Activated CD4-positive, alpha-beta memory T cell treated with anti-CD3 and anti-CD28 coated beads, Interleukin-2, amount 10 ng/mL, durations not matched to agents 7 days and 5 days (primary cell): ENCODE results near the gene KRCC1. TPM values are rescaled to one million over a fixed set of nuclear protein-coding genes. Genes with fewer than 3 reads are reported as not detected.
A peak's percentile ranks its signal among the peaks of the same experiment; 100 is the strongest.

ENCODE experiments used
- CTCF ChIA-PET: fragments of 350-600 bp; sonication (Branson Sonifier 250); formaldehyde crosslinking; loops from one replicate; lab custom pipeline; 2021; ENCODE audit warnings: antibody characterized with exemption, inconsistent platforms; lab: Charles Lee
- POLR2A ChIA-PET: fragments of 350-600 bp; sonication (Branson Sonifier 250); formaldehyde crosslinking; loops from one replicate; lab custom pipeline; 2021; ENCODE audit warnings: antibody characterized with exemption; lab: Charles Lee
- DNase-seq: peaks from one replicate; pipeline ENCODE4 v3.0.0-alpha.2; 2020
- H3K27ac Mint-ChIP-seq: one replicate; pipeline ENCODE4 v1.8.0; 2021; ENCODE audit warnings: mild to moderate bottlenecking, mixed read lengths
- H3K27me3 Mint-ChIP-seq: one replicate; pipeline ENCODE4 v1.8.0; 2021; ENCODE audit warnings: mixed read lengths
- H3K36me3 Mint-ChIP-seq: one replicate; pipeline ENCODE4 v1.8.0; 2021; ENCODE audit warnings: low read depth, mixed read lengths
- H3K4me1 Mint-ChIP-seq: one replicate; pipeline ENCODE4 v1.8.0; 2021; ENCODE audit warnings: mixed read lengths
- H3K4me3 Mint-ChIP-seq: one replicate; pipeline ENCODE4 v1.8.0; 2021; ENCODE audit warnings: mild to moderate bottlenecking, mixed read lengths
- H3K9me3 Mint-ChIP-seq: one replicate; pipeline ENCODE4 v1.8.0; 2021; ENCODE audit warnings: mixed read lengths
- total RNA-seq, 2 experiments: library from RNA; stranded (reverse); gene quantifications; one replicate each; pipeline ENCODE4 v1.2.3, GENCODE V29; 2021

KRCC1 gene
- 10 to 100 TPM; 18.8 to 19.1 TPM for total RNA-seq

GRCh38 chr2:88055371-88056128 is at the start of gene KRCC1:
Gene KRCC1 (minus strand): TSS chr2:88055783. CDS start chr2:88028563, 27,220 bp downstream.
- POLR2A ChIA-PET: interaction anchor here (0.7 to 4.1 kb wide), 8 partner anchors 9 to 572 kb away, joined by 4 to 73 read pairs (median 4); partner anchors contain the start of genes EIF2AK3 and RNU2-63P
- Mint-ChIP-seq H3K36me3 (peaks cover 24% of the 10 kb centered on the region), H3K9me3 (no peaks in the 10 kb centered on the region), H3K4me3 (peak within 1 kb of the TSS; percentile 93), H3K27me3 (no peaks in the 10 kb centered on the region), H3K4me1 (peaks cover 38% of the 10 kb centered on the region), H3K27ac (peak within 1 kb of the TSS; percentile 84)
- CTCF ChIA-PET: no interaction called here
- DNase-seq: peak; percentile 95

- no peaks in the 10 kb centered on the region for H3K9me3 Mint-ChIP-seq
These were observed 44.9 kb upstream of the KRCC1 start for GRCh38 chr2:88100489-88100858.

GRCh38 chr2:88099798-88100488 is 44.4 kb upstream of the KRCC1 start:
- Mint-ChIP-seq H3K4me3 (no peak overlapping the region), H3K36me3 (no peaks in the 10 kb centered on the region), H3K9me3 (no peaks in the 10 kb centered on the region), H3K27ac (no peak overlapping the region), H3K27me3 (peaks cover 1% of the 10 kb centered on the region), H3K4me1 (no peaks in the 10 kb centered on the region)
- CTCF ChIA-PET: no interaction called here
- no peak for DNase-seq
- POLR2A ChIA-PET: no interaction called here

More at GRCh38 chr2:88100489-88100858, 44.9 kb upstream of the KRCC1 start:
- peaks cover 1% of the 10 kb centered on the region for H3K27me3 Mint-ChIP-seq
- H3K4me3 Mint-ChIP-seq: no peak overlapping the region
- ChIA-PET CTCF (no interaction called here), POLR2A (no interaction called here)
- H3K4me1 Mint-ChIP-seq: no peaks in the 10 kb centered on the region
- DNase-seq: no peak
- H3K27ac Mint-ChIP-seq: no peak overlapping the region
- no peaks in the 10 kb centered on the region for H3K36me3 Mint-ChIP-seq

GRCh38 chr2:88098558-88098900 is 42.9 kb upstream of the KRCC1 start:
- Mint-ChIP-seq H3K36me3 (no peaks in the 10 kb centered on the region), H3K27me3 (peaks cover 3% of the 10 kb centered on the region), H3K4me3 (no peak overlapping the region), H3K27ac (no peak overlapping the region), H3K9me3 (no peaks in the 10 kb centered on the region), H3K4me1 (no peaks in the 10 kb centered on the region)
- no peak for DNase-seq
- CTCF ChIA-PET: no interaction called here
- POLR2A ChIA-PET: no interaction called here

GRCh38 chr2:88097891-88098557 is 42.4 kb upstream of the KRCC1 start:
- POLR2A ChIA-PET: no interaction called here
- Mint-ChIP-seq H3K4me1 (no peaks in the 10 kb centered on the region), H3K36me3 (no peaks in the 10 kb centered on the region), H3K27me3 (peaks cover 1% of the 10 kb centered on the region), H3K27ac (no peak overlapping the region), H3K9me3 (no peaks in the 10 kb centered on the region), H3K4me3 (no peak overlapping the region)
- no peak for DNase-seq
- CTCF ChIA-PET: no interaction called here

- Mint-ChIP-seq H3K36me3 (no peaks in the 10 kb centered on the region), H3K9me3 (no peaks in the 10 kb centered on the region), H3K27ac (no peak overlapping the region), H3K4me1 (no peaks in the 10 kb centered on the region), H3K27me3 (peaks cover 1% of the 10 kb centered on the region), H3K4me3 (no peak overlapping the region)
- no peak for DNase-seq
- ChIA-PET CTCF (no interaction called here), POLR2A (no interaction called here)
These were observed 41.6 kb upstream of the KRCC1 start for GRCh38 chr2:88097192-88097591.

GRCh38 chr2:88096708-88097107 is 41.1 kb upstream of the KRCC1 start:
- no peaks in the 10 kb centered on the region for H3K4me1 Mint-ChIP-seq
- no peak overlapping the region for H3K27ac Mint-ChIP-seq
- peaks cover 1% of the 10 kb centered on the region for H3K27me3 Mint-ChIP-seq
- H3K36me3 Mint-ChIP-seq: no peaks in the 10 kb centered on the region
- no peaks in the 10 kb centered on the region for H3K9me3 Mint-ChIP-seq
- no peak for DNase-seq
- H3K4me3 Mint-ChIP-seq: no peak overlapping the region
- ChIA-PET CTCF (interaction anchor here (0.7 to 1.4 kb wide), 2 partner anchors 15 to 36 kb away, joined by 3 to 4 read pairs; no protein-coding TSS in a partner anchor), POLR2A (no interaction called here)

- CTCF ChIA-PET: no interaction called here
- DNase-seq: no peak
- H3K4me3 Mint-ChIP-seq: no peak overlapping the region
- POLR2A ChIA-PET: no interaction called here
- H3K36me3 Mint-ChIP-seq: no peaks in the 10 kb centered on the region
- peaks cover 2% of the 10 kb centered on the region for H3K4me1 Mint-ChIP-seq
- H3K27me3 Mint-ChIP-seq: peaks cover 1% of the 10 kb centered on the region
- no peaks in the 10 kb centered on the region for H3K9me3 Mint-ChIP-seq
- no peak overlapping the region for H3K27ac Mint-ChIP-seq
These were observed 39.4 kb upstream of the KRCC1 start for GRCh38 chr2:88095022-88095421.

GRCh38 chr2:88092773-88093172 is 37.2 kb upstream of the KRCC1 start:
- Mint-ChIP-seq H3K4me1 (peaks cover 2% of the 10 kb centered on the region), H3K27me3 (peaks cover 1% of the 10 kb centered on the region), H3K27ac (no peak overlapping the region), H3K36me3 (no peaks in the 10 kb centered on the region), H3K4me3 (no peak overlapping the region), H3K9me3 (no peaks in the 10 kb centered on the region)
- ChIA-PET CTCF (interaction anchor here (2.1 kb wide), 1 partner anchor 32 kb away, joined by 5 read pairs; no protein-coding TSS in a partner anchor), POLR2A (no interaction called here)
- no peak for DNase-seq

GRCh38 chr2:88091943-88092342 is 36.4 kb upstream of the KRCC1 start:
- Mint-ChIP-seq H3K27ac (no peak overlapping the region), H3K9me3 (no peaks in the 10 kb centered on the region), H3K4me1 (peaks cover 2% of the 10 kb centered on the region), H3K4me3 (no peak overlapping the region), H3K36me3 (no peaks in the 10 kb centered on the region), H3K27me3 (peaks cover 1% of the 10 kb centered on the region)
- no peak for DNase-seq
- POLR2A ChIA-PET: no interaction called here
- CTCF ChIA-PET: interaction anchor here (2.1 kb wide), 1 partner anchor 31 kb away, joined by 5 read pairs; no protein-coding TSS in a partner anchor

GRCh38 chr2:88090446-88091283 is 35.1 kb upstream of the KRCC1 start:
- no peak overlapping the region for H3K27ac Mint-ChIP-seq
- DNase-seq: no peak
- ChIA-PET POLR2A (no interaction called here), CTCF (interaction anchor here (2.1 kb wide), 1 partner anchor 30 kb away, joined by 5 read pairs; no protein-coding TSS in a partner anchor)
- no peaks in the 10 kb centered on the region for H3K9me3 Mint-ChIP-seq
- peaks cover 2% of the 10 kb centered on the region for H3K4me1 Mint-ChIP-seq
- peaks cover 1% of the 10 kb centered on the region for H3K27me3 Mint-ChIP-seq
- no peaks in the 10 kb centered on the region for H3K36me3 Mint-ChIP-seq
- no peak overlapping the region for H3K4me3 Mint-ChIP-seq

GRCh38 chr2:88088999-88089398 is 33.4 kb upstream of the KRCC1 start:
- no peak overlapping the region for H3K4me3 Mint-ChIP-seq

More at GRCh38 chr2:88088999-88089398, 33.4 kb upstream of the KRCC1 start:
- no peaks in the 10 kb centered on the region for H3K9me3 Mint-ChIP-seq
- H3K27ac Mint-ChIP-seq: no peak overlapping the region
- ChIA-PET POLR2A (no interaction called here), CTCF (no interaction called here)
- DNase-seq: no peak
- peaks cover 2% of the 10 kb centered on the region for H3K4me1 Mint-ChIP-seq
- H3K36me3 Mint-ChIP-seq: no peaks in the 10 kb centered on the region
- H3K27me3 Mint-ChIP-seq: peaks cover 1% of the 10 kb centered on the region
